Aorta (tissue), 5 donors: ENCODE measurements around the gene DIRAS3. TPM values are rescaled to one million over a fixed set of nuclear protein-coding genes. Genes with fewer than 3 reads are reported as not detected.

ENCODE experiments used
- ATAC-seq: fragments of 200-7000 bp; cut with Tn5 transposase; one replicate; pipeline ENCODE4 v1.9.1; 2022; ENCODE audit warnings: moderate library complexity; ENCODE audit not compliant: low FRiP score
- DNase-seq, 2 donors: peaks; one replicate each; pipeline ENCODE4 v3.0.0-alpha.2; 2020
- H3K27ac ChIP-seq, 2 donors: one replicate each; pipeline ENCODE4 v1.5.1; 2013; ENCODE audit warnings: low read length in 2 of 2, mild to moderate bottlenecking in 2 of 2, moderate library complexity in 2 of 2, control low read depth in 1 of 2, inconsistent platforms in 1 of 2, low read depth in 1 of 2
- H3K27me3 ChIP-seq, 2 donors: one replicate each; pipeline ENCODE4 v1.6.1; 2013; ENCODE audit warnings: control low read depth in 1 of 2, low read length in 1 of 2, mild to moderate bottlenecking in 1 of 2, moderate library complexity in 1 of 2; ENCODE audit not compliant: insufficient read depth in 2 of 2, control insufficient read depth in 1 of 2
- H3K36me3 ChIP-seq, 2 donors: one replicate each; pipeline ENCODE4 v1.6.1; 2013; ENCODE audit warnings: control low read depth in 1 of 2, low read length in 1 of 2, mild to moderate bottlenecking in 1 of 2; ENCODE audit not compliant: insufficient read depth in 2 of 2, control insufficient read depth in 1 of 2
- H3K4me1 ChIP-seq, 2 donors: one replicate each; pipeline ENCODE4 v1.6.1; 2013; ENCODE audit warnings: low read length in 2 of 2, control low read depth in 1 of 2, mild to moderate bottlenecking in 1 of 2, moderate library complexity in 1 of 2; ENCODE audit not compliant: insufficient read depth in 2 of 2, control insufficient read depth in 1 of 2
- H3K4me3 ChIP-seq, 2 donors: one replicate each; pipeline ENCODE4 v1.5.1; 2013; ENCODE audit warnings: low read length in 2 of 2, control low read depth in 1 of 2, mild to moderate bottlenecking in 1 of 2
- H3K9me3 ChIP-seq: one replicate; pipeline ENCODE4 v1.6.1; 2013; ENCODE audit warnings: mild to moderate bottlenecking, low read length; ENCODE audit not compliant: control insufficient read depth
- WGBS, 2 donors: extraction: QIAGEN DNeasy Blood & Tissue Kit; methylation state at CpG; one replicate each; pipeline ENCODE4 v1.1.7; 2013; 5-methylcytosine and 5-hydroxymethylcytosine counted together
- intact Hi-C, 2 donors: fragments of 100-400 bp; cut with DNase I; formaldehyde crosslinking; loops; one replicate each; pipeline versions ENCODE4 v1.14.2 to v1.15.0; 2022
- long read RNA-seq, 2 donors: library from polyadenylated mRNA; unstranded; transcript quantifications; one replicate each; pipeline ENCODE4 v2.0.0, GENCODE V29; 2020 to 2021
- polyA plus RNA-seq, 2 donors: library from polyadenylated mRNA; stranded (reverse); fragments of 200-250 nt; gene quantifications; one replicate each; pipeline ENCODE4 v1.2.3, GENCODE V29; 2013
- total RNA-seq, 2 donors: library from RNA; stranded (reverse); fragmentation: NEBNext Ultra II Directional; extraction: Animal tissue kit (Norgen Biotek cat#: 25700); gene quantifications; one replicate each; pipeline ENCODE4 v1.2.1, GENCODE V29; 2021
- donor health status: healthy with polysubstance abuse.
- donor health status: Bipolar disorder and iron deficiency.
- donor health status: DM: no; HTN: no; CAD: no.
- donor health status: DM: no; HTN: no; CAD: no.
- donor health status: DM: yes; HTN: yes; CAD: no.

DIRAS3 gene, protein sequence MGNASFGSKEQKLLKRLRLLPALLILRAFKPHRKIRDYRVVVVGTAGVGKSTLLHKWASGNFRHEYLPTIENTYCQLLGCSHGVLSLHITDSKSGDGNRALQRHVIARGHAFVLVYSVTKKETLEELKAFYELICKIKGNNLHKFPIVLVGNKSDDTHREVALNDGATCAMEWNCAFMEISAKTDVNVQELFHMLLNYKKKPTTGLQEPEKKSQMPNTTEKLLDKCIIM
- 1 to 10 TPM; 2.1 to 2.2 TPM for total RNA-seq
- polyA plus RNA-seq: 1 to 10 TPM; 2.8 to 9.3 TPM
- long read RNA-seq, donor 1, transcript DIRAS3-202 (2 exons, 1,481 nt): major isoform, 5 of 7 reads
- long read RNA-seq, donor 1, partial matches to known transcripts: 2 of 7 reads
- long read RNA-seq, donor 1, other reads (novel, unspliced or antisense): 0 of 7 reads
- long read RNA-seq, donor 2, partial matches to known transcripts: 0 of 2 reads
- long read RNA-seq, donor 2, other reads (novel, unspliced or antisense): 0 of 2 reads

DNA sequence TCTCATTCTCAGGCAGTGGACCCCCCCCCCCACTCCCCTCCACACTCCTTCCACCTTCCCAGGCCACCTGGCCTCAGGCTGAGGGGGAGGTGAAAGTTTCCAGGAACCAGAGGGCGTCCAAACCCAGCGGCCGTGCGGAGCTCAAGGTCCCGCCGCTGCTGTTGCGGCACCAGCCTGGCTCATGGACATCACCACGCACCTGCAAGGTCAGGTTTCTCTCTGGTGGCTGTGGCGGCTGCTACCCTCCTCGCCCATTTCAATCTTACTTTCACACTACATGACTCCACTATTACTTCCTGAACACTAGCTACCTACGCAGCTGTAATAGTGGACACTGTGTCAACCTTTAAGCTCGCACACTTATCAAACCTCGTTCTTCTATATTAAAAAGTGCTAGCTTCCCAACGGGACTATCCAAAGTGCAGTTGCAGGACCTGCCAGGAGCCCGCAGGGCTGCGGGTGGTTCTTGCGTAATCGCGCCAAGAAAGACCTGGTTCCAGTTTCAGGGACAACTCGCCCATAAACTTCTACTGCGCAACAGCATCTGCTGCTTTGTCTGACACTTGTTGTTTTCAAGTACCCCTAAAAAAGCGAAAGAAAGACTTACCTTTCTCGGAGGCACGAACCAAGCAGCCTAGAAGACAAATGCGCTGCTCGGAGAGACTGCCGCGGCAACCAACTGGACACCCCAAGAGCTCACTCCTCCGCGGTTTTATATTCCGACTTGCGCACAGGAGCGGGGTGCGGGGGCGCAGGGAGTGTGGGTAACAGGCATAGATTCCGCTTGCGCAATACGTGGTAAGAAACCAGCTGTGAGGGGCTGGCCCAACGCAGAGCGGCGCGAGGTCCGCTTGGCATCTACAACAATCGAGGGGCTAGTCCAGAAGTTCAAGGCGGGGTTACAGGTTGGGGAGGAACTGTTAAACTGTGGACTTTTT is at the start of gene DIRAS3:
Gene DIRAS3 (minus strand): TSS at position 687 of the 938 bp plus-strand sequence. CDS start 3,330 bp downstream, outside the sequence.
- ATAC-seq (peak; percentile 68), DNase-seq (peak; percentile 50 to 75)
- Histone ChIP-seq H3K27me3 (no peaks in the 10 kb centered on the region), H3K27ac (no peak within 1 kb of the TSS), H3K4me3 (peak within 1 kb of the TSS; percentile 7 to 49), H3K36me3 (peaks cover 0 to 2% of the 10 kb centered on the region in 2 donors), H3K4me1 (no peaks in the 10 kb centered on the region), H3K9me3 (no peaks in the 10 kb centered on the region)
- intact Hi-C loops: loop anchor here (5.0 to 10.0 kb wide), 3 partner anchors 195 to 283 kb away; no protein-coding TSS in a partner anchor
- 48 to 56% methylated on average over 45 of the region's 45 CpGs for WGBS, 2 donors

DNA sequence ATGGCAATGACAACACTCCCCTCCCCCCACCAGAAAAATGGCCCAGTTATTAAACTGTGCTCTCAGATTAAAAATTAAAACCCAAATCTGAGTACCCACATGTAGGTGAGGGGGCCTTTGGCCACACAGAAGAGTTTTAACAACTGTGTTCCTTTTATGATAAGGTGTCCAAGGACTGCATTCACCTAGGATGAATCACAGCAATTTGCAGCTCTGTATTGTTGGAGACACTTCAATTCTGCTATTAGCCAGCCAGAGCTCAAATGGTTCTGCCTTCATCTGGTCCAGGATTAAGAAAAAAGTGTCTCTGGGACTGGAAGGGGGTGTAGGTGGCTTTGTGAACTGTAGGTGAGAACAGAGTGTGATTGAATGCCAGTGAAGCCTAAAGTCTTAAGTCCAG is 43.3 kb upstream of the DIRAS3 start:
- H3K4me1 ChIP-seq: no peaks in the 10 kb centered on the region
- H3K27ac ChIP-seq: no peak overlapping the region
- intact Hi-C loops: no loop called here
- no peaks in the 10 kb centered on the region for H3K27me3 ChIP-seq
- DNase-seq (no peak), ATAC-seq (no peak)
- H3K9me3 ChIP-seq: no peaks in the 10 kb centered on the region
- no peaks in the 10 kb centered on the region for H3K36me3 ChIP-seq
- no peak overlapping the region for H3K4me3 ChIP-seq

DNA sequence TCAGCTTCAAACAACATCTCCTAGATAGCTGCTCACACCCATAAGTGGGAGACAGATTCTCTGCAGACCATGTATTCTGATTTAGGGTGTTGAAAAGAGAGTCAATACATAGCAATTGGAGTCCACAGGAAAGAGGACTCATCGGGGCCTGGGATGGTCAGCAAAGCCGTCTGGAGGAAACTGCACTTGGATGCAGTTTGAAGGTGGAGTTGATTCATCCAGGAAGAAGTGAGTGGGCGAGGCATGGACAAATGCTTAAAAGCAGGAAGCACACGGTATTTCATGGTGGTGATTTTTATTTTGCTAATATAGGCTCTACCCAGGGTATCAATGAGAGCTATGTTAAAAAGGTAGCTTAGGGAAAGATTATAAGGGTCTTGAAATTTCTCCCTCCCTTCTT is 36.8 kb upstream of the DIRAS3 start:
- Histone ChIP-seq H3K9me3 (peaks cover 3% of the 10 kb centered on the region), H3K27ac (no peak overlapping the region), H3K4me3 (no peak overlapping the region), H3K36me3 (no peaks in the 10 kb centered on the region), H3K27me3 (no peaks in the 10 kb centered on the region), H3K4me1 (no peaks in the 10 kb centered on the region)
- intact Hi-C loops: no loop called here
- no peak for ATAC-seq
- 89 to 94% methylated on average over 4 of the region's 4 CpGs for WGBS, 2 donors
- DNase-seq: no peak

DNA sequence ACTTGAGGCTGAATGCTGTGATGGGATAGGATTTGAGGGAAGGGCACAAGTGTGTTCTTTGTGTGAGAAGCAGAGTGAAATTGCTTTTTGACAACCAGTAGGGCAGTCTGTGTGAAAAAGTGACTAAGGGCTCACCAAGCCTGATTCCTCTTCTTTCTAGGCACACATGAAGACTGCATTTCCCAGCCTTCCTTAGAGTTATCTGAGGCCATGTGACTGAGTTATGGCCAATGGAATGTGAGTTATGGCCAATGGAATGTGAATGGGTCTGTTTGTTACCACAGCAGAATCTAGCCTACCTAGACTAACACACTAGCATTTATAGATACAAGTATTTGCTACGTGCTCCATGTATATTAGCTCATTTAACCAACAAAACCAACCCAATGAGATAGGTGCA is 35.3 kb upstream of the DIRAS3 start:
- Histone ChIP-seq H3K36me3 (no peaks in the 10 kb centered on the region), H3K9me3 (peaks cover 3% of the 10 kb centered on the region), H3K4me3 (no peak overlapping the region), H3K27me3 (no peaks in the 10 kb centered on the region), H3K27ac (no peak overlapping the region), H3K4me1 (no peaks in the 10 kb centered on the region)
- intact Hi-C loops: no loop called here
- WGBS, 2 donors: 92 to 97% methylated on average over 1 of the region's 1 CpG
- ATAC-seq (no peak), DNase-seq (no peak)

DNA sequence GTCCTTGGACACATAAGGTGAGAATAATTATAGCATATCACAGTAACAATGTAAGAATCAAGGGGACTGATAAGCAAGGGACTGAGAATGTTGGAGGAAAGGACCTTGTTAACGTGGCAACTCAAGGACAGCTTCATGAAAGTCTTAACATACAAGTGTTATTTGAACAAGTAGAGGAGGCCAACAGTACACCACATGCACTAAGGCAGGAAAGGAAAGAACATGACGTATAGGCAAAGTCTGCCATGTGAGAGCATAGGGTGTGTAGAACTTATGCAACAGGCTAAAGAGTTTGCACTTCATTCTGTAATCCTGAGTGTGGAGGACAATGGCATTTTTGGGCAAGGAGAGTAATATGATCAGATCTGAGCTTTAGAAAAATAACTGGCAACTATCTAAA is 33.3 kb upstream of the DIRAS3 start:
- intact Hi-C loops: no loop called here
- ATAC-seq (no peak), DNase-seq (no peak)
- no peaks in the 10 kb centered on the region for H3K4me1 ChIP-seq
- no peak overlapping the region for H3K27ac ChIP-seq
- no peak overlapping the region for H3K4me3 ChIP-seq
- no peaks in the 10 kb centered on the region for H3K36me3 ChIP-seq
- peaks cover 3% of the 10 kb centered on the region for H3K9me3 ChIP-seq
- H3K27me3 ChIP-seq: no peaks in the 10 kb centered on the region
- WGBS, 2 donors: 44 to 67% methylated on average over 2 of the region's 2 CpGs

DNA sequence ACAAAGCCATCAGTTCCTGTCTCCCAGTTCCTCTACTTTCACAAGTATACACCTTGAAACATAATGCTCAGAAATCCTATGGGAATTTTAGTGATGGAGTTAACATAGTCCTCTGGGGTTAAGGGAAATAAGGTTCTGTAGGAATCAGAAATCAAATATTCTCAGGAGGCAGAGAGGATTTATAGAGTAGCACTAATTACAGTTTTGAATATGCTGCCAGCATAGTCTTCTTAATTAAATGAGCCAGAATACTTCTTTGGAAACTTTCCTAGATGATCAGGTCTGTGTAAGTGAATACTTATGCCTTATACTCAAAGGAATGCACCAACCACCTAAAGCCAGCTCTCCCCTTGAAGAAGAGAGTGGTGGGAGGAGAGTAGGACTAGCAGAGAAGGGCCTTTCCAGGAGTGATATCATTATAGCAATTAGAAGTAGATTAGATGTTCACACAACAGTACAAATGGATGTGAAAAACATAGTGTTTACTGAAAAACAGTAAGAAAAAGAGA is 31.4 kb upstream of the DIRAS3 start:
- Histone ChIP-seq H3K27ac (no peak overlapping the region), H3K9me3 (peaks cover 3% of the 10 kb centered on the region), H3K4me1 (no peaks in the 10 kb centered on the region), H3K27me3 (no peaks in the 10 kb centered on the region), H3K4me3 (no peak overlapping the region), H3K36me3 (no peaks in the 10 kb centered on the region)
- DNase-seq (no peak), ATAC-seq (no peak)
- intact Hi-C loops: no loop called here

DNA sequence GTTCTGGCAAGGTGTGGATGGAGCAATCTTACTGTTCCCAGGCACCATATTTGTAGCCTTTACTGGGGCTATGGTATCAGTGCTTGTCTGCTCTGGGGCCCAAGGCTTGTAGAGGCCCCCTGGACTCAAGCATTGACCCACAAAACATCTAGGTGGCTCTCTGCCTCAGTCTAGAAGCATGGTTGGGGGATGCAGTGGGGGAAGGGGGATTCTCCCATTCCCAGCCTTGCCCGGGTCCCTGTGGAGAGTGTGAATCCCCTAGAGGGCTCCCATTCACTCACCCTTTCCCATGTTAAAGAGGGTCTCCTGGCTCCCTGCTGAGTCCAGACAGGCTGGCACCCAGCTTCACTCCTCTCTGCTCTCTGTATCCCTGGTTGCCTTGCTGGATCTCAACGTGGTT is 28.2 kb upstream of the DIRAS3 start:
- intact Hi-C loops: no loop called here
- Histone ChIP-seq H3K27ac (no peak overlapping the region), H3K4me3 (no peak overlapping the region), H3K4me1 (no peaks in the 10 kb centered on the region), H3K36me3 (no peaks in the 10 kb centered on the region), H3K9me3 (no peaks in the 10 kb centered on the region), H3K27me3 (no peaks in the 10 kb centered on the region)
- ATAC-seq (no peak), DNase-seq (no peak)
- WGBS, 2 donors: 75 to 84% methylated on average over 2 of the region's 2 CpGs

DNA sequence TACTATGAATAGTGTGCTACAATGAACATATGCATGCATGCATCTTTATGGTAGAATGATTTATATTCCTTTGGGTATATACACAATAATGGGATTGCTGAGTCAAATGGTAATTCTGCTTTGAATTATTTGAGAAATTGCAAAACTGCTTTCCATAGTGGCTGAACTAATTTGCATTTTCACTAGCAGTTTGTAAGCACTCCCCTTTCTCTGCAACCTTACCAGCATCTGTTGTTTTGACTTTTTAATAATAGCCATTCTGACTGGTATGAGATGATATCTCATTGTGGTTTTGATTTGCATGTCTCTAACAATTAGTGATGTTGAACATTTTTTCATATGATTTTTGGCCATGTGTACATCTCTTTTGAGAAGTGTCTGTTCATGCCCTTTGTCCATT is 24.0 kb upstream of the DIRAS3 start:
- ATAC-seq (no peak), DNase-seq (no peak)
- intact Hi-C loops: no loop called here
- Histone ChIP-seq H3K9me3 (no peaks in the 10 kb centered on the region), H3K36me3 (no peaks in the 10 kb centered on the region), H3K27me3 (no peaks in the 10 kb centered on the region), H3K4me3 (no peak overlapping the region), H3K4me1 (no peaks in the 10 kb centered on the region), H3K27ac (no peak overlapping the region)
